ENCODE measurements around the gene ATP1B2. TPM values are rescaled to one million over a fixed set of nuclear protein-coding genes. Genes with fewer than 3 reads are reported as not detected.

Gene ATP1B2
- total and polyA plus RNA-seq, 2 of the 8 experiments (the other 6 are each of a cell fraction or from before 2014, with no cell fraction given): 9.1 to 21.0 TPM

- no peak for TF ChIP-seq CHD7 (IDR thresholded peaks at IDR 0.05; ENCODE audit: insufficient replicate concordance, low read length)
- TF ChIP-seq YY1 (IDR thresholded peaks at IDR 0.05; ENCODE audit: low read depth, low read length): no peak
- TF ChIP-seq CHD1 (IDR thresholded peaks at IDR 0.05; ENCODE audit: low read depth, low read length): no peak
- TF ChIP-seq ASH2L (IDR thresholded peaks at IDR 0.05; ENCODE audit: low read length): no peak
- TF ChIP-seq NANOG (IDR thresholded peaks at IDR 0.05; ENCODE audit: insufficient read depth, low read depth, low read length, poor library complexity, severe bottlenecking): no peak
- no peak for TF ChIP-seq ZNF274 (IDR thresholded peaks at IDR 0.05; ENCODE audit: borderline replicate concordance, extremely low read depth, low read length)
- TF ChIP-seq CTCF (IDR thresholded peaks at IDR 0.05; ENCODE audit: control extremely low read depth in 1 of 3, insufficient read depth in 1 of 3, low read depth in 1 of 3, low read length in 3 of 3): no peak
- TF ChIP-seq SUZ12 (IDR thresholded peaks at IDR 0.05; ENCODE audit: low read length): no peak
- no peak for TF ChIP-seq RNF2 (IDR thresholded peaks at IDR 0.05; ENCODE audit: borderline replicate concordance, low read depth, low read length, missing control alignments, poor library complexity, severe bottlenecking)
Measured at GRCh38 chr17:7640783-7641182, 9.9 kb upstream of the ATP1B2 start (continued).

Measured in H1 (cell line).